Activated CD8-positive, alpha-beta T cell treated with anti-CD3 and anti-CD28 coated beads for 36 hours (primary cell): ENCODE measurements around the gene DDX41. TPM values are rescaled to one million over a fixed set of nuclear protein-coding genes. Genes with fewer than 3 reads are reported as not detected.
A peak's percentile ranks its signal among the peaks of the same experiment; 100 is the strongest.

Experiments
- ATAC-seq: fragments of 200-7000 bp; cut with Tn5 transposase; one replicate; pipeline ENCODE4 v1.10.0; 2021; ENCODE audit warnings: mild to moderate bottlenecking, moderate library complexity
- CTCF ChIA-PET: fragments of 350-600 bp; sonication (Branson Sonifier 250); formaldehyde crosslinking; loops from one replicate; lab custom pipeline; 2021; ENCODE audit warnings: antibody characterized with exemption; lab: Charles Lee
- POLR2A ChIA-PET: fragments of 350-600 bp; sonication (Branson Sonifier 250); formaldehyde crosslinking; loops from one replicate; lab custom pipeline; 2021; ENCODE audit warnings: antibody characterized with exemption; lab: Charles Lee
- DNase-seq: peaks from one replicate; pipeline ENCODE4 v3.0.0-alpha.2; 2020
- H3K27ac Mint-ChIP-seq: one replicate; pipeline ENCODE4 v1.8.0; 2021; ENCODE audit warnings: mild to moderate bottlenecking, mixed read lengths
- H3K27me3 Mint-ChIP-seq: one replicate; pipeline ENCODE4 v1.8.0; 2021; ENCODE audit warnings: mixed read lengths
- H3K36me3 Mint-ChIP-seq: one replicate; pipeline ENCODE4 v1.8.0; 2021; ENCODE audit warnings: low read depth, mixed read lengths
- H3K4me1 Mint-ChIP-seq: one replicate; pipeline ENCODE4 v1.8.0; 2021; ENCODE audit warnings: low read depth, mixed read lengths
- H3K4me3 Mint-ChIP-seq: one replicate; pipeline ENCODE4 v1.8.0; 2021; ENCODE audit warnings: mild to moderate bottlenecking, moderate library complexity, mixed read lengths
- H3K9me3 Mint-ChIP-seq: one replicate; pipeline ENCODE4 v1.8.0; 2021; ENCODE audit warnings: mixed read lengths
- CTCF ChIP-seq: fragments of 200-600 bp; IDR thresholded peaks from one replicate; pipeline ENCODE4 v1.8.0; 2022; ENCODE audit warnings: antibody characterized with exemption, mild to moderate bottlenecking
- intact Hi-C: fragments of 100-400 bp; cut with micrococcal nuclease; formaldehyde crosslinking; loops from one replicate; pipeline ENCODE4 v1.10.0; 2022
- total RNA-seq, 2 experiments: library from RNA; stranded (reverse); gene quantifications; one replicate each; pipeline ENCODE4 v1.2.3, GENCODE V29; 2021

DDX41 gene
- total RNA-seq, 2 experiments from 2014 or later, result 226 to 228 TPM

DNA sequence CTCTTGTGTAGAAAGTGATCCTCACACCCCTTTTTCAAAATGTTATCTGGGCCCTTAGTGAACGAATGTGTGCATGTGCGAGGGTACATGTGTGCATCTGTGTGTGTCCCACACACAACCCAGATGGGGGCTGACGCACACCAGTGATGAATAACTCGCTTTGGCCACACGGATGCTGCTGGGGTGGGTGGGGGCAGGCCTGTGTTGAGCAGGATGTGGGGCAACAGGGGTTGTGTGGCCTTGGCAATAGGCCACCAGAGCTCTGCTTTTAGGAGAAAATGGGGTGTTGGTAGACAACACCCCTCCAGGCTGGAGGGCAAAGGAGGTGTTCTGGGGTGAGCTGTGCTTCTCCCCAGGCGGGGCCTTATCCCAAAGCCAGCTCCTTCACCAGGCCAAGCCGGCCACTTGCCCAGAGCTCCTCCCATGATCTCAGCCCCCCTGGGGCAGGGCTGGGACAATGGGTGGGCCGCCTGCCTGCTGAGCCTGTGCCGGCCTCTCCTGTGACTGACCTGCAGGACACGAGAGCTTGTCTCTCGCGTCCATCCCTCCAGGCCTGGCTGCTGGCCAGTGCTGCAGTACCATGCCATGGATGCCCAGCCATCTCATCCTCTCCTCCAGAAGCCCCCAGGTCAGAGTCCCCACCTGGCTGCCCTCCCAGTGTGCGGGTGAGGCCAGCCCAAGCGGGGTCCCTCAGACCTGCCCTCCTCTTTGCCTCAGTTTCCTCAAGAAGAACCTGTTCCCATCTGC, 45.0 kb downstream of the DDX41 start:
- Mint-ChIP-seq H3K27ac (peak overlapping the region; percentile 91), H3K9me3 (no peaks in the 10 kb centered on the region), H3K27me3 (no peaks in the 10 kb centered on the region), H3K4me3 (peak overlapping the region; percentile 80), H3K4me1 (peaks cover 48% of the 10 kb centered on the region), H3K36me3 (peaks cover 41% of the 10 kb centered on the region)
- no peak for TF ChIP-seq CTCF
- ChIA-PET CTCF (interaction anchor here (1.1 to 5.1 kb wide), 10 partner anchors 8 to 121 kb away, joined by 3 to 24 read pairs (median 7); partner anchors contain the start of gene TMED9), POLR2A (interaction anchor here (0.6 to 22.8 kb wide), 14 partner anchors 8 to 162 kb away, joined by 3 to 294 read pairs (median 4); partner anchors contain the start of genes PDLIM7, PRR7 and RGS14)
- intact Hi-C loops, result no loop called here
- peak; percentile 64 for ATAC-seq
- peak; percentile 91 for DNase-seq

DNA sequence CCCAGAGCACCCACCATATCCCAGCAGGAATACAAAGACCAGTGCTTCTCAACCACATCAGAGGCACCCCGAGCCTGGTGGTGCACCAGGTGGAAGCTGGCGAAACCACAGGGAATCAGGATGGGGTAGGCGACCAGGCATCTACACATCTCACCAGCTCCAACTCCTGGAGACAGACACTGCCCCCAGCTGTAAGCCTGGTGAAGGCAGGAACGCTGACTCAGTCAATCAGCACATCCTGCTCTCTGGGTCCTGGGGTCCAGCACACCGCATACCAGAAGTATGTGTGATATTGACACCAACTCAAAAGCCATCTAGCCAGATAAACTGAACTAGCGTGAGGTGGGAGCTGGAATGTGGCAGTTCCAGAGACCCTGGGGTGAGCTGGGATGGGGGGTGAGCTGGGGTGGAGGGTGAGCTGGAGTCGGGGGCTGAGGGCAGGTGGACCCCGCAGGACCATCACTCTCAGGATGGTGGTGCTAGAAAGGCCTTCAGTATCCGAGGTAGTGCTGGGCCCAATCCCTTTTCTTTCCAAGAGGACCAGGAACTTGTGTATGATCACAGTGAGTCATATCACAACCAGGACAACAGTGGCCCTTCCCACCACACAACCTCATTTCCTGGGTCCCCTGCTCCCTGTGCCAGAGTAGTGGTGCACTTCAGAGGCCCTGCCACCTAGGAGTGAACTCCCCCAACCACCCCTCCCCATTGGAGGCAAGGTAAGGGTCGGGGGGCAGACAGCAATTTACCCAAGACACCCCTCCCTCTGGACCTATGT, 45.8 kb downstream of the DDX41 start:
- no peak for ATAC-seq
- peak overlapping the region; percentile 91 for H3K27ac Mint-ChIP-seq
- no peaks in the 10 kb centered on the region for H3K9me3 Mint-ChIP-seq

GRCh38 chr5:177469750-177470525, 46.8 kb downstream of the DDX41 start:
- ChIA-PET CTCF (interaction anchor here (0.9 to 5.1 kb wide), 5 partner anchors 13 to 160 kb away, joined by 3 to 24 read pairs (median 4); partner anchors contain the start of gene PDLIM7), POLR2A (interaction anchor here (1.5 to 22.8 kb wide), 4 partner anchors 16 to 32 kb away, joined by 4 to 294 read pairs (median 67); partner anchors contain the start of genes PDLIM7 and PRR7)
- DNase-seq (no peak), ATAC-seq (no peak)
- no peak for TF ChIP-seq CTCF
- H3K9me3 Mint-ChIP-seq, result peaks cover 1% of the 10 kb centered on the region
- H3K4me3 Mint-ChIP-seq, result peak overlapping the region; percentile 1
- peaks cover 32% of the 10 kb centered on the region for H3K4me1 Mint-ChIP-seq
- intact Hi-C loops, result no loop called here
- H3K27me3 Mint-ChIP-seq, result no peaks in the 10 kb centered on the region
- peak overlapping the region; percentile 91 for H3K27ac Mint-ChIP-seq
- H3K36me3 Mint-ChIP-seq, result peaks cover 59% of the 10 kb centered on the region

More for the DNA sequence above, 45.8 kb downstream of the DDX41 start:
- Mint-ChIP-seq H3K4me1 (peaks cover 41% of the 10 kb centered on the region), H3K27me3 (no peaks in the 10 kb centered on the region), H3K4me3 (peak overlapping the region; percentile 80), H3K36me3 (peaks cover 49% of the 10 kb centered on the region)
- POLR2A ChIA-PET, result interaction anchor here (0.6 to 22.8 kb wide), 13 partner anchors 9 to 161 kb away, joined by 3 to 294 read pairs (median 4); partner anchors contain the start of genes PDLIM7, PRR7 and RGS14
- TF ChIP-seq CTCF, result no peak
- intact Hi-C loops, result no loop called here
- CTCF ChIA-PET, result interaction anchor here (0.9 to 5.1 kb wide), 12 partner anchors 8 to 161 kb away, joined by 3 to 24 read pairs (median 6); partner anchors contain the start of genes PDLIM7 and TMED9
- DNase-seq, result peak; percentile 34

DNA sequence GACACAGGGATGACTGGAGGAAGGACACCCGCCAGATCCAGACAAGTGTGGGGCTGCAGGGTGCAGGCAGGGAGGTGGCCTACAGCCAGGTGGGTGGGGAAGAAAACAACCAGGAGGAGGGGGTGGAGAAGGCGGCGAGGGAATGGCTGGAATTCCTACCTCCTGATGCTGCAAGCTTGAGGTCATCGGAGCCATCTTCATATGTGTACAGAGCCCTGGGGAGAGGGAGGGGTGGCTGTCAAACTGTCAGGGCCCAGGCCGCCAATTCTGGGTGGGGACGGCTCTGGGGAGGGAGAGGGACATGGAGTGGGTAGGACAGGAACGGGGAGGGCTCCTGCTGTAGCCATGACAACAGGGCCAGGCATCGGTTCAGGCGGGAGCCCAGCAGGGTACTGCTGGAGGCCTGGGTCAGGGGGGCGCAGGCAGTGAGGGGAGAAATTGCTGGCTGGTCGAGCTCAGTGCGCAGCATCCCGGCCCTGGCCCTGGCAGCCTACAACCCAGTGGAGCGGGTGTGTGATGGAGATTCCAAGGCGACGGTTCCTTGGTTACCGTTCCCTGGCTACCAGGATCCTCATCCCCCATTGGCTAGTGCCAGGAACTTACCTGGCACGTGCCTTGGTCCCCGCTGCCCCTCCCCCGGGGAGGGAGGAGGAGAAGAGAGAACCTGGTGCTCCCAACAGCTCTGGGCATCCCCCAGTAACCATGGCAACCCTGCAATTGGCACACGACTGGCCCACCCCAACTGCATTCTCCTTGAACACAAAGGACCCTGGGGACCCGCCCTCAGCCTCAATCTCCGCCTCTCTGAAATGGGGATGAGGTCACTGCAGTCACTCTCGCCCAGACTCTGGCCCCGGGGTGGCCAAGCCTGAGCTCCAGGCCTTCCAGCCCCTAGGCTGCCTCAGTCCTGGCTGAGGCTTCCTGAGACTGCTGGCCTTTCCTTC, 47.8 kb downstream of the DDX41 start:
- ATAC-seq, result no peak
- TF ChIP-seq CTCF, result no peak
- Mint-ChIP-seq H3K36me3 (peaks cover 60% of the 10 kb centered on the region), H3K4me3 (no peak overlapping the region), H3K9me3 (peaks cover 1% of the 10 kb centered on the region), H3K4me1 (peaks cover 24% of the 10 kb centered on the region), H3K27ac (peak overlapping the region; percentile 57), H3K27me3 (no peaks in the 10 kb centered on the region)
- intact Hi-C loops, result no loop called here
- DNase-seq, result peak; percentile 28
- CTCF ChIA-PET, result interaction anchor here (0.9 to 5.1 kb wide), 6 partner anchors 12 to 159 kb away, joined by 4 to 24 read pairs (median 4); no protein-coding TSS in a partner anchor
- POLR2A ChIA-PET, result interaction anchor here (0.6 to 22.8 kb wide), 5 partner anchors 15 to 82 kb away, joined by 3 to 294 read pairs (median 4); partner anchors contain the start of gene PRR7
